DMS 273 (cell line): ENCODE results near the gene PARVB.
"Not testable (repeated sequence)": the region's sequence is repeated elsewhere in the genome, so short reads cannot be mapped to it uniquely, and the experiment has no call there.

Experiments
- DNase-seq: peaks from one replicate; lab custom pipeline; 2025; ENCODE audit not compliant: unreplicated experiment; lab: John Stamatoyannopoulos, UW

The PARVB gene

GRCh38 chr22:43996170-43996980 lies 27.7 kb upstream of the PARVB start:
- no peak for DNase-seq

GRCh38 chr22:43996981-43997265 lies 27.2 kb upstream of the PARVB start:
- no peak for DNase-seq

GRCh38 chr22:43998679-43999264 lies 25.3 kb upstream of the PARVB start:
- DNase-seq: no peak

GRCh38 chr22:43999378-43999777 lies 24.7 kb upstream of the PARVB start:
- DNase-seq: no peak

- DNase-seq: no peak
These were observed 24.0 kb upstream of the PARVB start for GRCh38 chr22:44000123-44000522.

GRCh38 chr22:44001521-44001920 lies 22.6 kb upstream of the PARVB start:
- DNase-seq: no peak

GRCh38 chr22:44002324-44002723 lies 21.8 kb upstream of the PARVB start:
- no peak for DNase-seq

GRCh38 chr22:44002997-44003396 lies 21.1 kb upstream of the PARVB start:
- DNase-seq: no peak

GRCh38 chr22:44003405-44004103 lies 20.5 kb upstream of the PARVB start:
- DNase-seq: peak; percentile 22

- no peak for DNase-seq
These were observed 20.0 kb upstream of the PARVB start for GRCh38 chr22:44004104-44004460.

GRCh38 chr22:44005524-44005923 lies 18.6 kb upstream of the PARVB start:
- DNase-seq: no peak

GRCh38 chr22:44012162-44012561 lies 11.9 kb upstream of the PARVB start:
- DNase-seq: no peak

- no peak for DNase-seq
These were observed 11.5 kb upstream of the PARVB start for GRCh38 chr22:44012591-44012990.

- no peak for DNase-seq
These were observed 9.9 kb upstream of the PARVB start for GRCh38 chr22:44014241-44014640.

GRCh38 chr22:44016586-44016985 lies 7.5 kb upstream of the PARVB start:
- not testable (repeated sequence) for DNase-seq

- DNase-seq: no peak
These were observed 5.5 kb upstream of the PARVB start for GRCh38 chr22:44018594-44018993.

GRCh38 chr22:44019416-44019815 lies 4.7 kb upstream of the PARVB start:
- no peak for DNase-seq

- DNase-seq: no peak
These were observed 4.3 kb upstream of the PARVB start for GRCh38 chr22:44019846-44020245.

- no peak for DNase-seq
These were observed 3.1 kb upstream of the PARVB start for GRCh38 chr22:44020981-44021380.

- DNase-seq: peak; percentile 53
These were observed 456 bp upstream of the PARVB start for GRCh38 chr22:44023404-44024287.
